WERI-Rb-1 (cell line): Measurements from ENCODE around the gene OR8G5.
"Not testable (repeated sequence)": the region's sequence is repeated elsewhere in the genome, so short reads cannot be mapped to it uniquely, and the experiment has no call there.

Experiments used
- DNase-seq: peaks from one replicate; pipeline ENCODE4 v3.0.0-alpha.2; 2020
- H3K27ac ChIP-seq: fragments of 250-450 bp; sonication (Bioruptor Pico); 2 replicates; pipeline ENCODE4 v1.5.1; 2020; ENCODE audit warnings: mild to moderate bottlenecking, moderate library complexity
- H3K27me3 ChIP-seq: fragments of 250-450 bp; sonication (Bioruptor Pico); 2 replicates; pipeline ENCODE4 v1.5.1; 2021; ENCODE audit warnings: mild to moderate bottlenecking, low read depth, moderate library complexity; ENCODE audit not compliant: insufficient read depth, severe bottlenecking
- H3K36me3 ChIP-seq: fragments of 250-450 bp; sonication (Bioruptor Pico); 2 replicates; pipeline ENCODE4 v1.5.1; 2020; ENCODE audit warnings: mild to moderate bottlenecking, moderate library complexity
- H3K4me3 ChIP-seq: 2 replicates; pipeline ENCODE4 v1.5.1; 2011; ENCODE audit warnings: low read depth, mild to moderate bottlenecking, control low read depth, low read length
- H3K9me3 ChIP-seq: fragments of 250-450 bp; sonication (Bioruptor Pico); 2 replicates; pipeline ENCODE4 v1.5.1; 2021; ENCODE audit warnings: mild to moderate bottlenecking, moderate library complexity; ENCODE audit not compliant: severe bottlenecking
- CTCF ChIP-seq: IDR thresholded peaks from 2 replicates; pipeline ENCODE4 v1.5.1; 2011; ENCODE audit warnings: low read depth, mild to moderate bottlenecking, control low read depth, inconsistent platforms, low read length

OR8G5 gene

GRCh38 chr11:124240621-124241397 lies 15.4 kb upstream of the OR8G5 start, which contains the start of gene OR8G1:
OR8G1 (plus strand) TSS chr11:124241095; CDS start chr11:124249676, 8,581 bp downstream.
- no peak within 1 kb of the TSS for H3K27ac ChIP-seq
- no peaks in the 10 kb centered on the region for H3K9me3 ChIP-seq
- H3K27me3 ChIP-seq, result no peaks in the 10 kb centered on the region
- H3K4me3 ChIP-seq, result no peak within 1 kb of the TSS
- H3K36me3 ChIP-seq, result no peaks in the 10 kb centered on the region
- TF ChIP-seq CTCF, result no peak
- no peak for DNase-seq

GRCh38 chr11:124249869-124250268 lies 6.3 kb upstream of the OR8G5 start:
- not testable (repeated sequence) for H3K27ac ChIP-seq, H3K9me3 ChIP-seq, H3K27me3 ChIP-seq, H3K36me3 ChIP-seq, DNase-seq, H3K4me3 ChIP-seq

- H3K4me3 ChIP-seq, DNase-seq, H3K9me3 ChIP-seq, H3K27me3 ChIP-seq, H3K36me3 ChIP-seq, H3K27ac ChIP-seq: not testable (repeated sequence)
Observed at GRCh38 chr11:124265041-124265440, 8.9 kb downstream of the OR8G5 start.

- peak; percentile 48 for DNase-seq
- H3K9me3 ChIP-seq, H3K4me3 ChIP-seq, H3K36me3 ChIP-seq, H3K27me3 ChIP-seq: not testable (repeated sequence)
- H3K27ac ChIP-seq, result peak overlapping the region; percentile 30
Observed at GRCh38 chr11:124270886-124271285, 14.7 kb downstream of the OR8G5 start.

GRCh38 chr11:124274000-124274399 lies 17.8 kb downstream of the OR8G5 start:
- no peaks in the 10 kb centered on the region for H3K9me3 ChIP-seq
- no peak overlapping the region for H3K4me3 ChIP-seq
- no peaks in the 10 kb centered on the region for H3K27me3 ChIP-seq
- no peak for TF ChIP-seq CTCF
- no peak overlapping the region for H3K27ac ChIP-seq
- DNase-seq, result no peak
- no peaks in the 10 kb centered on the region for H3K36me3 ChIP-seq

GRCh38 chr11:124276081-124276480 lies 19.9 kb downstream of the OR8G5 start:
- no peaks in the 10 kb centered on the region for H3K27me3 ChIP-seq
- no peak for TF ChIP-seq CTCF
- no peak for DNase-seq
- no peak overlapping the region for H3K4me3 ChIP-seq
- no peaks in the 10 kb centered on the region for H3K9me3 ChIP-seq
- no peaks in the 10 kb centered on the region for H3K36me3 ChIP-seq
- no peak overlapping the region for H3K27ac ChIP-seq

- H3K27me3 ChIP-seq, result no peaks in the 10 kb centered on the region
- no peaks in the 10 kb centered on the region for H3K36me3 ChIP-seq
- no peaks in the 10 kb centered on the region for H3K9me3 ChIP-seq
- H3K4me3 ChIP-seq, result no peak overlapping the region
- no peak for DNase-seq
- TF ChIP-seq CTCF, result no peak
- H3K27ac ChIP-seq, result no peak overlapping the region
Observed at GRCh38 chr11:124277207-124277606, 21.0 kb downstream of the OR8G5 start.
